M059J (cell line): ENCODE measurements around the gene TOMM70. TPM values are rescaled to one million over a fixed set of nuclear protein-coding genes. Genes with fewer than 3 reads are reported as not detected.
"Not testable (repeated sequence)": the region's sequence is repeated elsewhere in the genome, so short reads cannot be mapped to it uniquely, and the experiment has no call there.

Experiments used
- DNase-seq: peaks from one replicate; pipeline ENCODE4 v3.0.0-alpha.2; 2012; ENCODE audit warnings: low read depth
- total RNA-seq: library from RNA; depleted of rRNA; stranded (reverse); fragments of >200 nt; shearing (Covaris generic); gene quantifications from 2 replicates; pipeline ENCODE4 v1.2.3, GENCODE V29; 2014

TOMM70 gene
- total RNA-seq, 1 experiment from 2014 or later = 92.9 TPM

DNA sequence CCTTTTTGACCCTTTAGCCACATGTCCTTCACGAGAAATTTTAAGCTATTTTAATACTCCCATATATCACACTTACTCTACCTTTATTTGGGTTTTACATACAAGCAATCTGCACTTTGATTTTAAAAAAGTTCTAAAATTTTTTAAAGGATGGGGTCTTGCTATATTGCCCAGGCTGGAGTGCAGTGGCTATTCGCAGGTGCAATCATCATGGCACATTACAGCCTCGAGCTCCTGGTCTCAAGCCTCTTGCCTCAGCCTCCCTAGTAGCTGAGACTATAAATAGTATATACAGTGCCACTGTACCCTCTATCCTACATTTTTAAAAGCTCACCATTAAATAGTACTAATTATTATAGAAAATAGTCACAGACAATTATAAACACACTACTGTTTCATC is 36.5 kb downstream of the TOMM70 start:
- DNase-seq = no peak

DNA sequence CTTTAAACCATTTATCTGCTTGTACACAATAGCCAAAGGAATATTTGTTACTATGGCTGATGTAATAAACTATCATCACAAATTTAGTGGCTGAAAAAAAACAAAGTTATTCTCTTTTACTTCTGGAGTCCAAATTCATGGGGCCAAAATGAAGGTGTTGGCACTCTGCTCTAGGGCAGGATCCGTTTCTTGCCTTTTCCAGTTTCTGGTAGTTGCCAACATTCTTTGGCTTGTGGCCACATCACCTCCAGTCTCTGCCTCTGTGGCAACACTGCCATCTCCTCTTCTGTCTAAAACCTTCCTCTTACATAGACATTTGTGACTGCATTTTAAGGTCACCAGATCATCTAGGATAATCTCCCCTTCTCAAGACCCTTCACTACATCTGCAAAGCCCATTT is 39.0 kb downstream of the TOMM70 start:
- DNase-seq = no peak

DNA sequence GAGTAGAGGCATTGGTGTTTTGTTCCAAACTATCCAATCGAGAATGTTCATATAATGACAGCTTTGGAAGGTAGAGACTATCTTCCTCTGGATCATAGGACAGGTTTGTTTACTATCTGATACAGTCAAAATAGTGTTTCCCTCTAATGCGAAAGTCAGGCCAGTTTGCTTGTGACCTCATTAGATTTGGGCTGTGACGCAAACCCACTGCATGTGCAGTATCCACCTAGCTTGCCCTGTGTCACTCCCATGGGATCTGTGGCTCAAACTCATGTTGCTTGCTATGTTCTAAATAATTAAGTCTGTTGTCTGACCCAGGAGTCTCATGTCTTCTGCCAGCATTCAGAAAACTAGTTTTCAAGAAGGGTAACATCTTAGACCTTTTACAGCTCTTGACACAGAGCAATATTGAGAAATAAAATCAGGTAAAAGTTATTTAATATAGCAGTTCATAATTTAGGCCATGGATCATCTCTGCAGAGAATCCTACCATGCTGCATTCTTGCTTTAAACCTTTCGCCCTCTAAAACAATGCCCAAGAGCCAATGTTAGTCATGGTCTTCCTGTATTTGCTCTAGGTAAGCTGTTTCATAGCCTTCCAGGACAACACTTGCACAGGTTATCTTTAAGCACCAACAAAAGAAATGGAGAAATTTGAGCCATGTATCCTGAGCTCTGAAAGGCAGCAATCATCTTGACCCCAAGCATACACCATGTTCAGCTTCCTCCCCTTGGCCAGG is 40.0 kb downstream of the TOMM70 start:
- no peak for DNase-seq

DNA sequence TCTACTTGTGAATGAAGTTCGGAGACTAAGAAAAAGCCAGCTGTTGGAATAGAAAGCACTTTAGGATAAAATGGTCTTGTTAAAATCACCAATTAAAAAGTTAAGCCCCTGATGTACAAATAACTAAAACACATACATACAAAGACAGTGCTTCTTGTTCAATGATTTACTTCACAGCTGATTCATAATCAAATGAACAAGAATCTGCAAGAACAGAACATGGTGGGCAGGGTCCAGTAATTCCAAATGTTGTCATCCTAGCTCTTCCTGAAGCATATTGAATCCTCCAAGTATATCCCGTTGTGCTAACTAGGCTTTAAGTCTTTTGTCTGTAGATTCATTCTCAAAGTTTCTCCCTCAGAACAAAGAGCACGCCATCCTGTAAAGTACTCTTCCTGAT is 41.9 kb downstream of the TOMM70 start:
- no peak for DNase-seq

DNA sequence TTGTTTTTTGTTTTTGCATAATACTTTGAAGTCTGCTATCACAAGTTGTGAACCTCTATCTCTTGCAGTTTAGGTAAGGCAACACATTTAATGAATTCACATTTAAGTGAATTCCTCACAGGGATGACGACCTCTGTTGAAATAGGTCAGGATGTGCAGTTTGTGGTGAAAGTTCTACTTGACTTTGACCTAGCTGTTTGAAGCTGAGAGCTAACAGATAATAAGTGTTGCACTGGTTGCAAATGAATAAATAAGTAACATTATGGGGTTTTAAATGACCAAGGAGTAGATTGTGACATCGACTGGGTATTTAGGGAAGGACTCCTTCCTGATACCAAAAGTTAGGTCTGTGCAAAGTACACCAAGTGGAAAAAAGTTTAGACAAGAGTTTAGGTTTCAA is 42.5 kb downstream of the TOMM70 start:
- DNase-seq = no peak

DNA sequence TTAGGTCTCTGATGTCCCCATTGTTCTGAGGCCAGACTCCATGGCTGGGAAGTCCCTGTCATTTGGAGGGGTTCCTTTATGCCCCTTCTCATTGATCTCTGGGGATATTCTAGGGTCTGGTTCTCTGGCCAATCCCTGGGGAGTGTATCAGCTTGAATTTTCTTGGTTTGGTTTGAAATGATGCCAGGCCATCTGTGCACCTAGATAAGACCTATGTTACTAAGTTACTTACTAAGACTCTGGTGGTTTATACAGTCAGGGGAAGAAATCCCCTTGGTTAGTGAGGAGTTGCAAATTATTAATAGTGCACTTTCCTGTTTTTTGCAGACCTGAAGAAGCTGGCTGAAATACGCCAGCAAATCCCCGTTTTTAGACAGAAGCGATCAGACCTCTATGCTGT is 46.0 kb downstream of the TOMM70 start:
- DNase-seq = no peak

DNA sequence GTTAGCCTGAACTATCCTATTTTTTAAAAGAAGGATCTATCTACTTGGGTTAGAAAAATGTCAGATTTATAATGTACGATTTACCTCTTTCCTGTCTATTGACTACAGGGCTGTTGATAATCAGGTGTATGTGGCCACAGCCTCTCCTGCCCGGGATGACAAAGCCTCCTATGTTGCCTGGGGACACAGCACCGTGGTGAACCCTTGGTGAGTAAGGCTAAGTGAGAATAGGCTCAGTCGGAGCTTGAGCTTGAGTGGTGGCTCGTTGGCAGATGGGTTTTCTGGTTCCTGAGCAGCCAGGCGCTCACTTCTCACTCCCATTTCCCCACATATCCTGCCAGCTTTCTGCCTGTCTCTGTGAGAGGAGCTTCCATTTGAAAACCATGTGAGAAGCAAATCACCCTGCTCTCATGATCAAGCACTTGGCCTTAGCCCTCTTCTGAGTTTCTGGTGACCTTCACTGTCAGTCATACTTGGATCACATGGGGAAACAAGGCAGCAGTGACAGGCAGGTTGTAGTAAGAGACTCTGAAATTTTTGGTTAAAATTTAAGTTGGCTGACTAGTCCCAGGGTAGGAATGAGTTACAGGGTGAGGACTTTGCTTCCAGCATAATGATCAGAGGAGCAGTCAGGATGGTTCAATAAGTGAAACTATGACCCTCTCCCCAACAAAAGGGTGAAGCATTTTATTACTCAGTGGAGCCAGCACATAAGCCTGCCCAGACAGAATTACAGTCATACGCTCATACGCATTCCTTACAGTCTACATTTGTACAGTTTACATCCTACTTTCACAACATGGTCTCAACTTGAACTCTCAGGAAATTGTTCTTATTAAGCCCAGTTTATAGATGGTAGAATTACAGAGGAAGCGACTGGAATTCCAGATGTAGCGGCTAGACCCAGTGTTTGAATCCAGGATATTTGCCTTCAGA is 48.3 kb downstream of the TOMM70 start:
- no peak for DNase-seq

DNA sequence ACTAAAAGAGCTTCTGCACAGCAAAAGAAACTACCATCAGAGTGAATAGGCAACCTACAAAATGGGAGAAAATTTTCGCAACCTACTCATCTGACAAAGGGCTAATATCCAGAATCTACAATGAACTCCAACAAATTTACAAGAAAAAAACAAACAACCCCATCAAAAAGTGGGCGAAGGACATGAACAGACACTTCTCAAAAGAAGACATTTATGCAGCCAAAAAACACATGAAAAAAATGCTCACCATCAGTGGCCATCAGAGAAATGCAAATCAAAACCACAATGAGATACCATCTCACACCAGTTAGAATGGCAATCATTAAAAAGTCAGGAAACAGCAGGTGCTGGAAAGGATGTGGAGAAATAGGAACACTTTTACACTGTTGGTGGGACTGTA is 49.1 kb downstream of the TOMM70 start:
- DNase-seq = not testable (repeated sequence)

DNA sequence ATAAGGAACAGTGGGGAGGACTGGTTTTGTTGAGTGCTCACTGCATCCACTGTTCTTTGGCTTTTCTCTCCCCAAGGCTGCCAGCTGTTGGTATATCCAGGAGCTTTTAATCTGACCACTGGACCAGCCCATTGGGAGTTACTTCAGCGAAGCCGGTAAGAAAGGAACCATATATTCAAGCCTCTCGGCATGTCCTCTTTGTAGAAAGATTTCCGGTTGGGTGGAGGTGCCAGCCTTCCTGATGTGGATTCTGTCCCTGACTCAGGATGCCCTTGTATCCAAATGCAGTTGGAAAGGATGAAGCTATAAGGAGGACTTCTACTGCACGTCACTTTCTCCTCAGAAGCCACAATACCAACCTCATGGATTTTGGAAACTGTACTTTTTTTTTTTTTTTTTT is 52.2 kb downstream of the TOMM70 start:
- DNase-seq = no peak

DNA sequence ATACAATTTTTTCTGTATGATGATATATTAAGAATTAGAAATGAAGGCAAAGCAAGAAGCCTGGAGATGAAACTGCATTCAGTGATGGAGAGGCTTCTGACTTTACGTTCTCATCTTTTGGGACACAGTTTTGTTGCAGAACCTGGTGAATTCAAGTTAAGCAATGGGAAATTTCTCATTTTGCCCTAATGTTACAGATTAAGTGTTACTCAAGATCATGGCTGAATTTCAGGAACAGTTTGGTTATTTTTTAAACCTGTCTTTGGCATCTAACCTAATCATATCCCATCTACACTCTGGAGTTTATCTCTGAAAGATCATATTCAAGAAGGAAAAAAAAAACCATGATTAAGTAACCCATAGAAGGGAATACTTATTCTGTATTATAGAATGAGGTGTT is 60.4 kb downstream of the TOMM70 start:
- DNase-seq = no peak

DNA sequence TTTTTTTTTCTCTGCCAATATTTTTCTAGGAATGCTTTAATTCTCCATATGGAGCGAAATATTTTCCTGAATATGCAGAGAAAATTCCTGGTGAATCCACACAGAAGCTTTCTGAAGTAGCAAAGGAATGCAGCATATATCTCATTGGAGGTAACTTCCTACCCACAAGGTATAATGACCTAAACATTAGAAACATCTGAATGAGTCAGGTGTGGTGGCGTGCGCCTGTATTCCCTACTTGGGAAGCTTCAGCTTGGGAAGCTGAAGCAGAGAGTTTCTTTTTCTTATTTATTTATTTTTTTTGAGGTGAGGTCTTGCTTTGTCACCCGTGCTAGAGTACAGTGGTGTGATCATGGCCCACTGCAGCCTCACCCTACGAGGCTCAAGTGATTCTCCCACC is 61.1 kb downstream of the TOMM70 start:
- no peak for DNase-seq

DNA sequence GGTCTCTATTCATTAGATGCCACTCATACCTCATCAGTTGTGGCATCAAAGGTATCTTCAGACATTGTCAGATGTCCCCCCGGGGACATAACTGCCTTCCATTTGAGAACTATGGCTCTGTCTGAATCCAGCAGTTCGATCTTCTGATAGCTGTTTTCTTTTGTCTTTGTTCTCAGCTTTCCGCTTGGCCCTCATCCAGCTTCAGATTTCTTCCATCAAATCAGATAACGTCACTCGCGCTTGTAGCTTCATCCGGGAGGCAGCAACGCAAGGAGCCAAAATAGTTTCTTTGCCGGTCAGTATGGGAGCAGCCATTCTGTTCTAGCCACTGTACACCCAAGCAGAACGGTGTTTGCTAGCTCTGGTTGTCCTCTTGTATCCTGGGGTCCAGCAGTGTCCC is 62.0 kb downstream of the TOMM70 start:
- no peak for DNase-seq

DNA sequence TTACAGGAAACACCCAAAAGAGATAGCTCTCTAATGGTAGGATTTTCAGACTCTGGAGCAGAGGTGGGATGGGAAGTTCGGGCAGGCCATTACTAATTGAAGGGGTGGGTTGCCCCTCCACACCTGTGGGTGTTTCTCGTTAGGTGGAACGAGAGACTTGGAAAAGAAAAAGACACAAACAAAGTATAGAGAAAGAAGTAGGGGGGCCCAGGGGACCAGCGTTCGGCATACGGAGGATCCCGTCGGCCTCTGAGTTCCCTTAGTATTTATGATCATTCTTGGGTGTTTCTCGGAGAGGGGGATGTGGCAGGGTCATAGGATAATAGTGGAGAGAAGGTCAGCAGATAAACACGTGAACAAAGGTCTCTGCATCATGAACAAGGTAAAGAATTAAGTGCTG is 64.7 kb downstream of the TOMM70 start:
- DNase-seq = not testable (repeated sequence)

DNA sequence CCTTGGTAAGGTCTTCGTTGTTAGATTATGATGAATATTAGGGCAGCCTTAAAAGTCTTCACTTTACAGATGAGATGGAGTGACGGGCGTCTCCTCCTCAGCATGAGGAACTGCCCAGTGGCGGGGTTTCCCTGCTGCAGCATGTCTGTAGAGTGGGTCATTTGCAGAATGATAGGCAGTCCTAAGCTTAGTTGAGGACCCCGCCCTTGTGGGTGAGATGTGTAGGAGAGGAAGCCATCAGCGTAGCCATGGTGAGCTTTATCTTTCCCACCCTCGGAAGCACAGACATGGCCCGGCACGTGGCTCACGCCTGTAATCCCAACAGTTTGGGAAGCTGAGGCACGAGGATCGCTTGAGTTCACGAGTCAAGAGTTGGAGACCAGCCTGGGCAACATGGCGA is 65.5 kb downstream of the TOMM70 start:
- no peak for DNase-seq

DNA sequence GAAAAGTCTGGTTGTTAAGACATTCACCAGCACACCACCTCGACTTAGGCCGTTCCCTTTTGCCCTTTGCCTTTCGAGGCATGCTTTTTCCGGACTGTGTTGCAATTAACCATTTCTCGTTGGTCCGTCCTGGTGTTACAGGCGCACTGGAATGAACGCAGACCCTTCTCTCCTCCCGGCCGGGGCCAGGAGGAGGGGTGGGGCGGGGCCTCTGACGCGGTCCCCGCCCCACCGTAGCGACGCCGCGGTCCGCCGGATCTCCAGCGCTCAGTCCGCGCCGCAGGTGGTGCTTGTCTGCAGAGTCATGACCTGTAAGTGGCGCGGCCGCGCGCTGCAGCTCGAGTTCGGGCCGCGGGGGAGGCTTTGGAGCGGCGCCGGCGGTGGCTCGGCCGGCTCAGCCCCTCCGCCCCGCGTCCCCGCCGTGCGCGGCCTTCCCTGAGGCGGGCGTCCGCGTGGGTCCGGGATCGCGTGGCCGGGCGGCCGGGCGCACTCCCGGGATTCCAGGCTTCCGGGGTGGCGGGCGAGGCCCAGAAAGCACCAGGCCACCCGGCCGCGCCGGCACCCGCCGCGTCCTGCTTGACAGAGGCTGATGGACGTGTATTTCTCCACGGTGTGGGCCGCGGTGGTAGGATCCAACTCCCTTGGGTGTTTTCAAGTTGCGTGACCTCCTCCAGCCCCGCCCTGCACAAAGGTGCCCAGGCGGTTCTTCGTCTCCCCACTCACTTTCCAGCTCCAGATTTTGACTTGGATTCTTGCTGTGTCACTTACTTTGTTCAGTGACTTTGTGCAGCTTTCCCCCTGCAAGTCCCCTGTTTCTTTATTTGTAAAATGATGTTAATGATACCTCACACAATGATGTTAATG is 66.2 kb downstream of the TOMM70 start, which contains the start of gene NIT2:
NIT2 (plus strand) TSS at position 270 of the 864 bp plus-strand sequence; CDS start at position 305, 35 bp downstream.
- peak; percentile 84 for DNase-seq

DNA sequence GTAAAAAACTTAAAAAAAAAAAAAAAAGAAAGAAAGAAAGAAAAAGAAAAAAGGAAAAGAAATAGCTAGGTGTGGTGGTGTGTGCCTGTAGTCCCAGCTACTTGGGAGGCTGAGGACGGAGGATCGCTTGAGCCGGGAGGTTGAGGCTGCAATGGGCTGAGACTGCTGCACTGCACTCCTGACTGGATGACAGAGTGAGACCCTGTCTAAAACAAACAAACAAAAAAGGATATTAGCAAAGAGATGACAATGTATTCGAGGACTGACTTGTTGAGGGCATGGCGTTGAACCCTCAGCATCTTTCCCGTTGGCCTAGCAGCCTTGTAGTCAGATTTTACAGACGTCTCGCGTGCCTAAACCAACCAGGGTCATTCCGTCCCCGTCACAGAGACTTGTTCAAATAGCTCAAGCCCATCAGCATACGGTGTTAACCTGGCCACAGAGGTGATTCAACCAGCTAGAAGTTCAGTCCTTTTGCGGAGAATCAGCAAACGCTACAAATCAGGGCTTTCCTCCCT is 66.9 kb downstream of the TOMM70 start:
- DNase-seq = no peak

DNA sequence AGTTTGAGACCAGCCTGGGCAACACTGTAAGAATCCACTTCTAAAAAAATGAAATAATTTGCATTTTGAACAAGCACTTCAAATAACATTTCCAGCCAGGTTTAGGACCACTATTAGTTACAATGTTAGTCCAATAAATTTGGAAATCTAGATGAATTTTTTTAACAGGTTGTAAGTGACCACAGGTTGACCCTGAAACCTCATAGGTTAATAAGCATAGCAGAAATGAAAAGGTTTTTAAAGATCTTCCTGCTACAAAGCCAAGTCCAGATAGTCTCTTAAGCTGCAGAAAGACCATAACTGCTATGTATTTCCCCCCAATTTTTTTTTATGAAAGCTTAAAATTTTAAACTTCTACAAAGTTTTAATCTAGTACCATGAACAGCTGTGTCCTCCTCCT is 67.8 kb downstream of the TOMM70 start:
- DNase-seq = peak; percentile 56

DNA sequence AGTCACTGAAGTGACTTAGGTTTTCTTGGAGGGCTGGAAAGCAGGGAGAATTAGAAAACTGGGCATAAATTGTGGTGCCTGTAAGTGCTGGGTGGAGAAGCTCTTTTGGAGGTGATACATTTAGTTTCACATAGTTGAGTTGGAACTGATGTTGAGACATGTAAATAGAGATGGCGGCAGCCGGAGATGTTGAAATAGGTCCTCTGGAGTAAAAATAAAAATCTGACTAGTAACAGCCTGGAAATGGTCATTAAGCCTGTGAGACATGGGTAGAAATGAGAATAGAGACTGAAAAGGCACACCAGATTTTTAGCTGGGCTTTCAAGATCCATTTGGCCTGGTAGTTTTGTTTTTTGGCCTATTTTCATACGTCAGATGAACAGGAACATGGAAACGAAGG is 69.2 kb downstream of the TOMM70 start:
- DNase-seq = no peak

DNA sequence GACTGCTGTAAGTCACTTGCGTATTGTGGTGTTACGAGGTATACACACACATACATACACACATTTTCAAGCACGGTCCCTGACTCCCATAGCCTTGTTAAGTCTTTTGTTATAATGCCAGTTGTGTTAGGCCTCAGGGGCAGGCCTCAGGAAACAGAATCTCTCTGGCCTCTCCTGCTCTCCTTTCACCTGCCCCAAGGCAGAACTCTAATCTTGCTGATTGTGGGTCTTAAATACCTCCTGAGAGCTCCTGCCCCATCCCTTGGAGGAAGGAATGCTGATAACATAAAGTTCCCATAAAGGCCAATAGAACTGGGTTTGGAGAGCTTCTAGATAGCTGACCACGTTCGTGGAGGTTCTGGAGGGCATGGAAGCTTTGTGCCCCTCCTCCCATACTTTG is 70.2 kb downstream of the TOMM70 start:
- DNase-seq = no peak

DNA sequence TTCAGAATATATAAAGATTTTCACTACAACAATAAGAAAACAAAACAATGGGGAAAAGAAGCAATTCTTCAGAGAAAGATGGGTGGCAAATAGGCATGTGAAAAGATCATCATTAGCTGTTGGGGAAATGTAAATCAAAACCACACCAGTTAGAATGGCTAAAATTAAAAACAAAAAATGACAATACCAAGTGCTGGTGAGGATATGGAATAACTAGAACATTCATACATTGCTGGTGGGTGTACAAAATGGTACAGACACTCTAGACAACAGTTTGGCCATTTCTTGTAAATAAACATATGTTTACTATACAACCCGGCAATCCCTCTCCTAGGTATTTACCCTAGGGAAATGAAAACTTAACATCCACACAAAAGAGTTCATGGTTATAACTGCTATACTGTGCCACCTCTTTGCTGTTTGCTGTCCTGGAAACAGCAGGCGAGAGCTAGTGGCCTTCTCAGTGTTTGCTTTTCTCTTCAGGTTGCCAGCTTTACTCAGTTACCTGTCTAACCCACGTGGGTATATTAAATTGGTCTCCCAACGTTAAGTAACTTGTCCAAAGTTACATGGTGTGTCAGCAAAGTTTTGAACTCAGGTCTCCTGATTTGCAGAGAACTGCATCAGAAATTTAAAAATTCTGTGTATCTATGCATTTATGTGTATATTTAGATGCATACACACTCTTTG is 70.9 kb downstream of the TOMM70 start:
- no peak for DNase-seq

DNA sequence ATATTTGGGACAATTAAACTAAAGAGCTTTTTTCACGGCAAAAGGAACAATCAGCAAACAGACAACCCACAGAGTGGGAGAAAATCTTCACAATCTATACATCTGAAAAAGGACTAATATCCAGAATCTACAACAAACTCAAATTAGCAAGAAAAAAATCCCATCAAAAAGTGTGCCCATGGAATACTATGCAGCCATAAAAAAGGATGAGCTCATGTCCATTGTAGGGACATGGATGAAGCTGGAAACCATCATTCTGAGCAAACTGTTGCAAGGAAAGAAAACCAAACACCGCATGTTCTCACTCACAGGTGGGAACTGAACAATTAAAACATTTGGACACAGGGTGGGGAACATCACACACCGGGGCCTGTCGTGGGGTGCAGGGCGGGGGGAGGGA is 73.5 kb downstream of the TOMM70 start:
- DNase-seq = not testable (repeated sequence)
